Measurements from ENCODE around the gene LCE7A. TPM values are rescaled to one million over a fixed set of nuclear protein-coding genes. Genes with fewer than 3 reads are reported as not detected.

LCE7A gene
- total RNA-seq, 1 donor from 2014 or later: not detected

DNA sequence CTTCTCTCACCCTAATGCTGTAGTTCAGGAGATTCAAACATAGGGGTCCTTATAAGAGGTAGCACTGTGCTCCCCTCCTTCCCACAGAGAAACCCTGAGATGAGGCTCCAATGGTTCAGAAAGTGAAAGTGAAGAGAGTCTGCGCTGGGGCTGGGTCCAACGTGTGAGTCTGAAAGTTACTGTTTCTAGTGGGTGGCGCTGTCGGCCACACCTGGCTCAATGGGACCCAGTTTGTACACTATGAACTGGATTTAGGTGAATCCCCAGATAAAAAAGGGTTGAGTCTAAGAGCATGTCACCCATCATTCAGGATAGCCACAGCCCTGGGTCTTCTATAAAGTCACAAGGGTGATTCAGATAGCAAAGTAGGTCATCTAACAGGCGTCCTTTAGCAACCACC is 21.1 kb downstream of the LCE7A start:
- ATAC-seq: peak; percentile 77

DNA sequence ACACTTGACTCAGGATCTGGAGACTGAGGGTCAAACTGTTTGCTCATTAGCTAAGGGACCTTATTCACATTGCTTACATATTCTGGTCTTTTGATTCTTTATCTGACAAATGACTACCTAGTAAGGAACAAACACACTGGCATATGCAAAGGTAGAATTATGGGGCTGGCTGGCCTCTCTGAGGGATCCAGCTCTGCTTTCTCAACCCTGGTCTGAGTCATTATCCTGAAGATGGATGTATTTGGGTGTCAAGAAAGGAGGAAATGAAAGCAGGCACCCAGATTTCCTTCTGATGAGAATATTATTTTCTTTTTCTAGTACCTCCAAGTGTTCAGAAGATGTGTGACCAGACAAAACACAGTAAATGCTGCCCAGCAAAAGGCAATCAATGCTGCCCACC is 24.3 kb downstream of the LCE7A start:
- peak; percentile 40 for ATAC-seq

DNA sequence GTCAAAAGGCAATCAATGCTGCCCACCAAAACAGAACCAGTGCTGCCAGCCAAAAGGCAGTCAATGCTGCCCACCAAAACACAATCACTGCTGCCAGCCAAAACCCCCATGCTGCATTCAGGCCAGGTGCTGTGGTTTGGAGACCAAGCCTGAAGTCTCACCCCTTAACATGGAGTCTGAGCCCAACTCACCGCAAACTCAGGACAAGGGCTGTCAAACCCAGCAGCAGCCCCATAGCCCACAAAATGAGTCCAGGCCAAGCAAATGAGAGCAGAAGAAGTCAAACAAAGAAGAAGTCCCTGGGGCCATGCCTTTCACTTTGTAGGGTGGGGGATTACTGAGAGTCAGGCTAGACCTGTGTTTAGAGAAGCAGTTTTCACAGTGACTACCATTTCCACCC is 24.7 kb downstream of the LCE7A start:
- ATAC-seq: no peak

- no peak for ATAC-seq
These were observed 25.3 kb downstream of the LCE7A start for GRCh38 chr1:152884966-152885624.

GRCh38 chr1:152886085-152886484 is 26.3 kb downstream of the LCE7A start:
- no peak for ATAC-seq

DNA sequence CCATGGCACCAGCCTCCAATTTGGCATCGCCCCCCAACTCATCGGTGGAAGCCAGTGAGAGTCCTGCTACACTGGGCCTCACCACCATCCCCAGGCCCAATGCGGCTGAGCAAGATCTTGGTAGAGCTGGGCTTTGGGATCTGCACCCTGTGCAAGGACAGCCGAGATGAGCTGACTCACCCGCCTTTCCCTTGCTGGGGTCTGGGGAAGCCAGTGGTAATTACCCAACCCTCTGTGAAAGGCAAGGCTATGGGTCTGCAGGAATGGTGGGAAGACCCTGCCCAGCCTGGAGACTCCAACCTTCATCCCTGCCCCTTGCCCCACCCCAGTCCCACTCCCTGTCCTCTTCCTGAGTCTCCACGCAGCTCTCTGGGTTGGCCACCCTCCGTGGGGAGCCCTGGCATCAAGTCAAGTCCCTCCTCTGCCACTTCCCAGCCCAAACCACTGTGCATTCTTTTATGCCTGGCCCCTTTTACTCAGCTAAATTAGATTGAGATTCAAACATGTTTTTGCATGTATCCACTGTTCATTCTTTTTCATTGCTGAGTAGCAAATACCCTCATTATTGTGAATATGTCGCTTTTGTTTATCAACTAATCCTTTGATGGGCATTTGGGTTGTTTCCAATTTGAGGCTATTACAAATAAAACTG is 27.1 kb downstream of the LCE7A start:
- ATAC-seq: peak; percentile 73

DNA sequence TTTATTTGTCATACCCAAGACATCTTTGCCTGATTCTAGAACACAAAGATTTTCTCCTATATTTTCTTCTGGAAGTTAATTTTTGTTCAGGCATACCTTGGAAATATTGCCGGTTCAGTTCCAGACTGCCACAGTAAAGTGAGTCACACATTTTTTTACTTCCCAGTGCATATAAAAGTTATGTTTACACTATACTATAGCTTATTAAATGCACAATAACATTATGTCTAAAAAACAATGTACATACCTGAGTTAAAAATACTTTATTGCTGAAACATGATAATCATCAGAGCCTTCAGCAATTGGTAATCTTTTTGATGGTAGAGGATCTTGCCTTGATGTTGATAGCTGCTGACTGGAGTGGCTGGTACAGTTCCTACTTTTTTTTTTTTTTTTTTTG is 28.3 kb downstream of the LCE7A start:
- ATAC-seq: no peak

DNA sequence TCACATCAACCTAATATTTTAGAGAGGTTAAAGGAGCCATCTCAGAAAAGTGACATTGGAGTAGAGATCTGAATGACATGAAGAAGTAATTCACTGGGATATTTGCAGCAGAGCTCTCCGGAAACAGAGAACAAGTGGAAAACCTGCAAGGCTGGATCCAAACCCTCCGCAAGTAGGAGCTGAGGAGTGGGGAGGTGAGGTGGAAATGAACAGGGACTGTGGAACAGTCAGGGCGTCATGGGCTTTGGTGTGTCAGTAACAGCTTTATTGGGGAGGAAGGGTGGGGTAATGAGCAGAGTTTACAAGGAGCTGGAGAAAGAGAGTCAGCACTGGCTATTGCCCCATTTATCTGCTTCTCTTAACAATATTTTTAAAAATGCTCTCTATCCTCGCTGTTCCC is 39.2 kb downstream of the LCE7A start:
- no peak for ATAC-seq

GRCh38 chr1:152899883-152900282 is 40.1 kb downstream of the LCE7A start:
- ATAC-seq: no peak

DNA sequence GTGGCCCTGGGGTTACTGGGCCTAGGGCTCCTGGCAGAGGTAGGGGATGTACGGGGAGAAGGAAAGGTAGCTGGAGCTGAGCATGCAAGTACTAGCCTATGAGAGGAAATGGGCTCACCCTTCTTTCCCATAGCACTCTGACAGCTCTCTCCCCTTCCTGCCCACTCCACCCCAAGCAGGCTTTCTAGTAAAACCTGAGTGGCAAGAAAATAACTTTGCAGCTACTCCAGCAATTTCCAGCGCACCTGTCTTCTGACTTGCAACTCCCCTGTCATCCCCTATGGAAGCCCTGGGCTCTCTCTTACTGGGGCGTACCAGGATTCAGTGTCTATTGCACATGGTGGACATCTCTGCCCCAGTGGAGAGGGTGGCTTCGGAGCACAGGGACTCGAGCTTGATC is 41.8 kb downstream of the LCE7A start:
- peak; percentile 58 for ATAC-seq

GRCh38 chr1:152902636-152903035 is 42.8 kb downstream of the LCE7A start:
- ATAC-seq: no peak

DNA sequence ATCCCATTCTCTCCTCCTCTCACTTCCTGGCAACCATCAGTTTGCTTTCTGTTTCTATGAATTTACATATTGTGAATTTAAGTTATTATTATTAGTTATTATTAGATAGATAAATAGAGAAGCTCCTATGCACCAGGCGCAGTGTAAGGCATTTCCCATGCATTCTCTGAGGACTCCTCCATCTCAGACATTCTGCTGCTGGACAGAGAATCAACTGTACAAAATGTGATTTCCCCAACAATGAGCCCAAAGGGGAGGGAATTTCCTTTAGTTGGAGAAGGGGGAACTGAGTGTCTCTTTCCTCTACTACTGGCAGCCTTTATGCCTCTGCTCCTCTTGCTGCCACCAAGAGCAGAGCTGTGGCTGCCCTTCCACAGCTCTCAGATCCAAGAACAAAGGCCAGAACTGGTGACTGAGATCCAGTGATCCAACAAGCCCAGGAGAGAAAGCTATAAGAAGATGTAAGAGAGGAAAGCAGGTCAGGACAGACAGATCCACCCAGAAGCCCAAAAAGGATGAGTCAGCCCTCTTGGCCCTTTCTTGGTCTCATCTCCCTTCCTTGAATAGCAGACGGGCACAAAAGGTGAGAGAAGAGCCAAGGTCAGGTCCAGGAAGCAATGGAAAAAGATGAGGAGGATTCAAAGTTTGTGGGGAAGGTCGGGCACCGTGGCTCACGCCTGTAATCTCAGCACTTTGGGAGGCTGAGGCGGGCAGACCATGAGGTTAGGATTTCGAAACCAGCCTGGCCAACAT is 45.1 kb downstream of the LCE7A start:
- ATAC-seq: peak; percentile 30

DNA sequence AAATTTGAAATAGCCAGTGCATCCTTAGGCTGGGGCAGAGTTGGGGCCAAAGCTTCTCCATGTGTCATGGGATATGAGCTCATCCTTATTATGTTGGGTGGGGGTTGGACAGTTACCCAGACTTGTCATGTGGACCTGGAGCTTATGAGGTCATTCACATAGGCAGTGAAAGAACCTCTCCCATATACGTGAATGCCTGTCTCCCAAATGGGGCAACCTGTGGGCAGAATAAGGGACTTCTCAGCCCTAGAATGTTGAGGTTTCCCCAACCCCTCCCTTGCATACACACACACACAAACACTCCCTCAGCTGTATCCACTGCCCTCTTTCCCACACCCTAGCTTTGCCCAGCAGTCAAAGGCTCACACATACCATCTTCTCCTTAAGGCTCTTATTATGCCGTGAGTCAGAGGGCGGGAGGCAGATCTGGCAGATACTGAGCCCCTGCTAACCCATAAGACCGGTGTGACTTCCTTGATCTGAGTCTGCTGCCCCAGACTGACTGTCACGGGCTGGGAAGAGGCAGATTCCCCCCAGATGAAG is 46.3 kb downstream of the LCE7A start:
- peak; percentile 86 for ATAC-seq

DNA sequence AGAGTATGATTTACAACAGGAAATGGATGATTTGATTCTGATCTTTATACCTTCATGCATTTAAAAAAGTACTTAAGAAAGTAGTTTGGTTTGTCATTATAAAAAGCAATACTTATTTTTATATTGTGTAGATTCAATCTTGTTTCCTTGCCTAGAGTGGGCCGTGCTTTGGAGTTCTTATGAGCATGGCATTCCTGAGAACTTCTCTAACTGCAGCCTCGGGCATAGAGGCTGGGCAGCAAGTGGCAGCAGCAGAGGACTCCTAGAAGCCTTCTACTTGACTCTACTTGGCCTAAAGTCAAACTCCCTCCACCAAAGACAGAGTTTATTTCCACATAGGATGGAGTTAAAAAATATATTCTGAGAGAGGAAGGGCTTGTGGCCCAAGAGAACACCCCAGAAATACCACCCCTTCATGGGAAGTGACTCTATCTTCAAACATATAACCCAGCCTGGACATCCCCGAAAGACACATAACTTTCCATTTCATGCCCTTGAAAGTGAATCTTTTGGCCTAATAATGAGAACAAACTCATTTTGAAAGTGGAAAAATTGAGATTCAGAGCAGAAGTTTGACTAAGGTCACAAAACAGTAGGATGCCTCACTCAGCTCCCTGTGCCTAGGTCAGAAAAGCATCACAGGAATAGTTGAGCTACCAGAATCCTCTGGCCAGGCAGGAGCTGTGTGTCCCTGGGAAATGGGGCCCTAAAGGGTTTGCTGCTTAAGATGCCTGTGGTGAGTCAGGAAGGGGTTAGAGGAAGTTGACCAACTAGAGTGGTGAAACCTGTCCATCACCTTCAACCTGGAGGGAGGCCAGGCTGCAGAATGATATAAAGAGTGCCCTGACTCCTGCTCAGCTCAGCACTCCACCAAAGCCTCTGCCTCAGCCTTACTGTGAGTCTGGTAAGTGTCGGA is 48.1 kb downstream of the LCE7A start, which contains the start of gene IVL:
TSS of gene IVL (plus strand) at position 861 of the 916 bp plus-strand sequence. CDS start 1,252 bp downstream, outside the sequence.
- peak; percentile 70 for ATAC-seq

GRCh38 chr1:152909206-152909605 is 49.4 kb downstream of the LCE7A start:
- ATAC-seq: no peak

Other genes starting within 250 kb of the LCE7A start
- not detected for gene LCE3B, start 246.2 kb upstream of the LCE7A start, total RNA-seq
- gene LCE3A, start 236.9 kb upstream of the LCE7A start, total RNA-seq: not detected
- not detected for gene LCE2D, start 196.6 kb upstream of the LCE7A start, total RNA-seq
- gene LCE2C, start 184.7 kb upstream of the LCE7A start, total RNA-seq: not detected
- not detected for gene LCE2B, start 173.9 kb upstream of the LCE7A start, total RNA-seq
- not detected for gene LCE2A, start 161.7 kb upstream of the LCE7A start, total RNA-seq
- gene LCE4A, start 151.8 kb upstream of the LCE7A start, total RNA-seq: not detected
- 3.6 TPM for gene KPRP, start 102.0 kb upstream of the LCE7A start, total RNA-seq
- not detected for gene LCE1F, start 84.9 kb upstream of the LCE7A start, total RNA-seq
- not detected for gene LCE1E, start 73.7 kb upstream of the LCE7A start, total RNA-seq
- gene LCE1D, start 63.3 kb upstream of the LCE7A start, total RNA-seq: not detected
- gene LCE1C, start 53.3 kb upstream of the LCE7A start, total RNA-seq: 1.00 TPM
- gene LCE1B, start 48.0 kb upstream of the LCE7A start, total RNA-seq: not detected
- gene LCE1A, start 32.5 kb upstream of the LCE7A start, total RNA-seq: not detected
- gene LCE6A, start 17.1 kb upstream of the LCE7A start, total RNA-seq: not detected
- gene SMCP, start 18.3 kb downstream of the LCE7A start, total RNA-seq: not detected
- gene IVL, start 48.5 kb downstream of the LCE7A start, total RNA-seq: 145 TPM
- gene SPRR5, start 87.2 kb downstream of the LCE7A start, total RNA-seq: 3.5 TPM
- gene SPRR4, start 110.7 kb downstream of the LCE7A start, total RNA-seq: not detected
- 1,843 TPM for gene SPRR1A, start 124.1 kb downstream of the LCE7A start, total RNA-seq
- 10,043 TPM for gene SPRR3, start 141.8 kb downstream of the LCE7A start, total RNA-seq
- 2,894 TPM for gene SPRR1B, start 171.2 kb downstream of the LCE7A start, total RNA-seq
- 1,669 TPM for gene SPRR2D, start 181.1 kb downstream of the LCE7A start, total RNA-seq
- gene SPRR2A, start 197.5 kb downstream of the LCE7A start, total RNA-seq: 5,244 TPM
- 27.1 TPM for gene SPRR2B, start 211.6 kb downstream of the LCE7A start, total RNA-seq
- 1,779 TPM for gene SPRR2E, start 234.5 kb downstream of the LCE7A start, total RNA-seq

Measured in esophagus mucosa (tissue), 1 donor.